Activated T-cell treated with anti-CD3 and anti-CD28 coated beads for 4 hours (primary cell): ENCODE measurements around the gene GLB1L.
"Not testable (repeated sequence)": the region's sequence is repeated elsewhere in the genome, so short reads cannot be mapped to it uniquely, and the experiment has no call there.

Experiments used
- DNase-seq: peaks from one replicate; pipeline ENCODE4 v3.0.0-alpha.2; 2020

GLB1L gene

GRCh38 chr2:219205165-219205538 is 40.1 kb downstream of the GLB1L start:
- DNase-seq = no peak

- no peak for DNase-seq
Observed at GRCh38 chr2:219204425-219205164, 40.6 kb downstream of the GLB1L start.

GRCh38 chr2:219201331-219201730 is 43.9 kb downstream of the GLB1L start:
- not testable (repeated sequence) for DNase-seq

GRCh38 chr2:219200502-219201326 is 44.5 kb downstream of the GLB1L start:
- DNase-seq = not testable (repeated sequence)

- no peak for DNase-seq
Observed at GRCh38 chr2:219199470-219200211, 45.6 kb downstream of the GLB1L start.

- DNase-seq = no peak
Observed at GRCh38 chr2:219198974-219199373, 46.3 kb downstream of the GLB1L start.

GRCh38 chr2:219197388-219197787 is 47.9 kb downstream of the GLB1L start:
- no peak for DNase-seq

- no peak for DNase-seq
Observed at GRCh38 chr2:219186754-219187456, 58.3 kb downstream of the GLB1L start.
